ENCODE results near the gene HUS1B. TPM values are rescaled to one million over a fixed set of nuclear protein-coding genes. Genes with fewer than 3 reads are reported as not detected.

The HUS1B gene
- total and polyA plus RNA-seq, 2 of the 8 experiments (the other 6 are each of a cell fraction or from before 2014, with no cell fraction given) = 0.48 to 1.1 TPM

GRCh38 chr6:667253-667927, 10.5 kb upstream of the HUS1B start:
- POLR2A ChIA-PET (ENCODE audit: partially characterized antibody) = no interaction called here
- Histone ChIP-seq H2BK120ac (replicated peaks; ENCODE audit: low read depth, low read length) (no peak overlapping the region), H3K23me2 (ENCODE audit: low read depth, low read length) (no peaks in the 10 kb centered on the region; the same call in 1 of the 2 replicates), H3K4me3 (ENCODE audit: extremely low read depth in 1 of 4, insufficient read depth in 2 of 4, low read depth in 3 of 4, low read length in 4 of 4) (no peak overlapping the region), H3K79me2 (ENCODE audit: control insufficient read depth in 1 of 2, insufficient read depth in 2 of 2, low read length in 2 of 2) (peaks cover 0 to 81% of the 10 kb centered on the region in 2 experiments; a peak in 3 of 4 replicates), H3K4ac (replicated peaks; ENCODE audit: insufficient read length, low read depth, low read length) (no peak overlapping the region), H3K18ac (ENCODE audit: extremely low read depth, low read length) (no peak overlapping the region), H2BK15ac (ENCODE audit: low read length) (no peak overlapping the region), H3K27ac (ENCODE audit: low read depth, low read length) (no peak overlapping the region), H2BK12ac (ENCODE audit: low read depth, low read length) (no peak overlapping the region), H2BK20ac (ENCODE audit: low read length) (no peak overlapping the region), H3K9me3 (ENCODE audit: insufficient read depth in 2 of 2, low read depth in 1 of 2, low read length in 1 of 2) (peaks cover 9 to 10% of the 10 kb centered on the region in 2 experiments; a peak in 2 of 4 replicates), H2AFZ (ENCODE audit: low read length) (no peak overlapping the region), H4K8ac (ENCODE audit: extremely low read depth, insufficient read depth, low read length) (no peak overlapping the region), H3K23ac (ENCODE audit: insufficient read length) (no peak overlapping the region), H4K91ac (replicated peaks; ENCODE audit: insufficient read length, low read length) (no peak overlapping the region), H2AK5ac (ENCODE audit: low read depth, low read length) (no peak overlapping the region), H4K5ac (ENCODE audit: insufficient read length, low read depth, low read length) (no peak overlapping the region), H3K4me2 (ENCODE audit: insufficient read depth in 1 of 2, low read depth in 2 of 2, low read length in 2 of 2) (no peak overlapping the region), H3K9ac (replicated peaks in 1 of 4; ENCODE audit: extremely low read depth in 1 of 4, low read depth in 3 of 4, low read length in 3 of 4) (no peak overlapping the region), H4K20me1 (replicated peaks in 1 of 2; ENCODE audit: control insufficient read depth in 1 of 2, insufficient read depth in 2 of 2, low read length in 2 of 2) (no peaks in the 10 kb centered on the region), H3K36me3 (ENCODE audit: control insufficient read depth in 2 of 4, insufficient read depth in 4 of 4, low read length in 3 of 4) (peaks cover 0 to 6% (median 2%) of the 10 kb centered on the region in 4 experiments; a peak in 4 of 8 replicates), H3K27me3 (replicated peaks in 1 of 4; ENCODE audit: control insufficient read depth in 3 of 4, extremely low read depth in 1 of 4, insufficient read depth in 3 of 4, low read length in 3 of 4) (no peaks in the 10 kb centered on the region), H2BK5ac (ENCODE audit: low read depth, low read length) (no peak overlapping the region), H3K79me1 (ENCODE audit: low read depth, low read length) (no peaks in the 10 kb centered on the region; the same call in 1 of the 2 replicates), H3K14ac (ENCODE audit: insufficient read length) (no peak overlapping the region), H3K4me1 (replicated peaks in 1 of 4; ENCODE audit: control insufficient read depth in 3 of 4, insufficient read depth in 4 of 4, low read length in 3 of 4) (no peaks in the 10 kb centered on the region), H3K56ac (replicated peaks; ENCODE audit: insufficient read length, low read depth, low read length) (no peak overlapping the region)
- FAIRE-seq = no peak
- no peak for DNase-seq (ENCODE audit: low read depth in 1 of 2, low spot score in 2 of 2)
- WGBS, 2 experiments (ENCODE audit: extremely low coverage in 1 of 2, insufficient coverage in 1 of 2, insufficient read length in 1 of 2, insufficient replicate concordance in 2 of 2, low coverage in 1 of 2, low lambda C conversion rate in 2 of 2, missing lambda C conversion rate in 1 of 2) = 83% methylated on average over 1 of the region's 7 CpGs; no CpG with 5 or more reads in 1 of the 2 experiments
- CTCF ChIA-PET (ENCODE audit: partially characterized antibody) = no interaction called here
- TF ChIP-seq RNF2 (IDR thresholded peaks at IDR 0.05; ENCODE audit: borderline replicate concordance, low read depth, low read length, missing control alignments, poor library complexity, severe bottlenecking) (no peak), CTCF (IDR thresholded peaks at IDR 0.05; ENCODE audit: control extremely low read depth in 1 of 3, insufficient read depth in 1 of 3, low read depth in 1 of 3, low read length in 3 of 3) (no peak), SP4 (IDR thresholded peaks at IDR 0.05; ENCODE audit: low read length) (no peak), KDM5A (IDR thresholded peaks at IDR 0.05; ENCODE audit: low read length) (no peak), RAD21 (IDR thresholded peaks at IDR 0.05 in 1 of 2, conservative IDR thresholded peaks at IDR 0.05 in 1 of 2; ENCODE audit: low read depth in 2 of 2, low read length in 2 of 2) (no peak), JUND (IDR thresholded peaks at IDR 0.05; ENCODE audit: low read length) (no peak), GABPA (IDR thresholded peaks at IDR 0.05; ENCODE audit: borderline replicate concordance, insufficient read depth, low read length) (no peak)
